ENCODE data around the gene DVL1. TPM values are rescaled to one million over a fixed set of nuclear protein-coding genes. Genes with fewer than 3 reads are reported as not detected.
A peak's percentile ranks its signal among the peaks of the same experiment; 100 is the strongest.

The DVL1 gene
- total RNA-seq, 1 donor from 2014 or later = 55.0 TPM

DNA sequence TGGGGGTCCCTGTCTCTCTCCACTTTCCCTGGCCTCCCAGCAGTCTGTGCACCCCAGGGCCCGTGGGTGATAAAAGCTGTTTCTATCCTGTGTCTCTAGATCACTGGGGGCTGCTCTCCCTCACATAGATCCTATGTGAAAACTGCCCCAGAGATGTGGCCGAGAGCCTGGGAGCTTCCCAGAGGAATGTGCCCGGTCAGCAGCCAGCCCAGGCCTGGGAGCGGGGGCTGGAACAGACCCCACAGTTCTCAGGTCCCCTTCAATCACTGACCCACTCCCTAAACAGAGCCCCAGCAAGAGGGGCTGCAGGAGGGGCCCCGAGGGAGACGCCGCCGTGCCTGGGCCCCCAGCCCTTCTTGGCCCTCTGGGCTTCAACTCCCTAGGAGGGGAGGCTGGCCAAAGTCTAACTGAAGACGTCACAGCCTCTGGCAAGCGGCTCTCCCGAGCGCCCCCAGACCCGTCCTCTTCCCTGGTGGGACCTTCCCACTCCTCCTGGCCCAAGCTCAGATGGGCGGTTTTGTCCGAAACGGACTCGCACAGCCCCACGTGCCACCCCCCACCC lies 8.7 kb upstream of the DVL1 start:
- H3K27ac Mint-ChIP-seq (ENCODE audit: unreplicated experiment) = peak overlapping the region; percentile 96
- Histone ChIP-seq H3K27me3 (ENCODE audit: insufficient read depth, low read length) (no peaks in the 10 kb centered on the region), H3K4me3 (ENCODE audit: insufficient read depth, low read depth, low read length) (peak overlapping the region; percentile 83), H2AFZ (ENCODE audit: low read depth, low read length) (peak overlapping the region; percentile 4), H3K9me3 (ENCODE audit: insufficient read depth, low read depth, low read length) (no peaks in the 10 kb centered on the region), H3K36me3 (ENCODE audit: insufficient read depth, low read length) (peaks cover 4% of the 10 kb centered on the region), H3K79me2 (ENCODE audit: insufficient read depth, low read length) (peaks cover 43% of the 10 kb centered on the region), H3K27ac (ENCODE audit: low read depth, low read length) (peak overlapping the region; percentile 96), H4K20me1 (ENCODE audit: insufficient read depth, low read length) (peaks cover 32% of the 10 kb centered on the region), H3K4me2 (ENCODE audit: low read length) (peak overlapping the region; percentile 97), H3K9ac (ENCODE audit: low read length) (peak overlapping the region; percentile 95), H3K4me1 (ENCODE audit: insufficient read depth, low read length) (peaks cover 51% of the 10 kb centered on the region)
- peaks cover 24% of the 10 kb centered on the region for H3K4me1 Mint-ChIP-seq (ENCODE audit: low read depth, unreplicated experiment)
- H3K27me3 Mint-ChIP-seq (ENCODE audit: low read depth, unreplicated experiment) = peaks cover 2% of the 10 kb centered on the region
- peaks cover 3% of the 10 kb centered on the region for H3K36me3 Mint-ChIP-seq (ENCODE audit: low read depth, unreplicated experiment)
- FAIRE-seq (no peak), DNase-seq (ENCODE audit: low read depth) (peak; percentile 5)
- no peaks in the 10 kb centered on the region for H3K9me3 Mint-ChIP-seq (ENCODE audit: unreplicated experiment)
- TF ChIP-seq EZH2 (IDR thresholded peaks at IDR 0.05; ENCODE audit: insufficient read depth, low read length) = no peak
- TF ChIP-seq, protein P1, sequence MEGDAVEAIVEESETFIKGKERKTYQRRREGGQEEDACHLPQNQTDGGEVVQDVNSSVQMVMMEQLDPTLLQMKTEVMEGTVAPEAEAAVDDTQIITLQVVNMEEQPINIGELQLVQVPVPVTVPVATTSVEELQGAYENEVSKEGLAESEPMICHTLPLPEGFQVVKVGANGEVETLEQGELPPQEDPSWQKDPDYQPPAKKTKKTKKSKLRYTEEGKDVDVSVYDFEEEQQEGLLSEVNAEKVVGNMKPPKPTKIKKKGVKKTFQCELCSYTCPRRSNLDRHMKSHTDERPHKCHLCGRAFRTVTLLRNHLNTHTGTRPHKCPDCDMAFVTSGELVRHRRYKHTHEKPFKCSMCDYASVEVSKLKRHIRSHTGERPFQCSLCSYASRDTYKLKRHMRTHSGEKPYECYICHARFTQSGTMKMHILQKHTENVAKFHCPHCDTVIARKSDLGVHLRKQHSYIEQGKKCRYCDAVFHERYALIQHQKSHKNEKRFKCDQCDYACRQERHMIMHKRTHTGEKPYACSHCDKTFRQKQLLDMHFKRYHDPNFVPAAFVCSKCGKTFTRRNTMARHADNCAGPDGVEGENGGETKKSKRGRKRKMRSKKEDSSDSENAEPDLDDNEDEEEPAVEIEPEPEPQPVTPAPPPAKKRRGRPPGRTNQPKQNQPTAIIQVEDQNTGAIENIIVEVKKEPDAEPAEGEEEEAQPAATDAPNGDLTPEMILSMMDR (IDR thresholded peaks at IDR 0.05; ENCODE audit: insufficient read depth, low read depth, low read length) = no peak
- peak overlapping the region; percentile 83 for H3K4me3 Mint-ChIP-seq (ENCODE audit: unreplicated experiment)

DNA sequence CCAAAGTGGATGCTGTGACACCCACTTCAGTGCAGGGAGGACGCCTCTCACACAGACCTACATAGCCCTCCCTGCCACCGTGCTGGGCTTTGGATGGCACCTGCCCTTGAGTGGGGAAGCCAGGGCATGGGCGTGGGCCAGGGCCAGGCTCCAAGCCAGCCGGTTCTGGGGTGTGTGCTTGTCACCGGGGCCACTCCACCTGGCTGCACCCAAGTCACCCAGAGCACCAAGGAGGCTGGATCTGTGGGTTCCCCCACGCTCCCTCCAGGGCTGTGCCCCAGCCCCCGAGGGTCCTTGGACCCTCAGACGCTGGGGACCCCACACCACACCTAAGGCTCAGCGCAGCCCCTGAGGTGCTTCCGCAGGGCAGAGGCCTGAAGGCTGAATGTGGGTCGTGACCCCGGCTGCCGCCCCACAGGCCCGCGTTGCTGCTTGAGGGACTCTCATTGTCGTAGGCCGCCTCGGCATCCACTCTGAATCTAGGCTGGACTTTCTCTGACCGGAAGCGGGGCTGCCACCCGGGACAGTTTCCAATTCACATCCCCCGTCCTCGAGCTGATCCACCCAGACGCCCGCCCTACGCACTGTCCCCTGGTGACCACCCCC lies 7.7 kb upstream of the DVL1 start:
- FAIRE-seq (no peak), DNase-seq (ENCODE audit: low read depth) (no peak)
- peaks cover 27% of the 10 kb centered on the region for H3K4me1 Mint-ChIP-seq (ENCODE audit: low read depth, unreplicated experiment)
- H3K4me1 ChIP-seq (ENCODE audit: insufficient read depth, low read length) = peaks cover 48% of the 10 kb centered on the region
- peaks cover 11% of the 10 kb centered on the region for H3K36me3 ChIP-seq (ENCODE audit: insufficient read depth, low read length)
- peak overlapping the region; percentile 95 for H3K9ac ChIP-seq (ENCODE audit: low read length)
- peaks cover 6% of the 10 kb centered on the region for H3K36me3 Mint-ChIP-seq (ENCODE audit: low read depth, unreplicated experiment)
- peaks cover 2% of the 10 kb centered on the region for H3K27me3 Mint-ChIP-seq (ENCODE audit: low read depth, unreplicated experiment)
- H3K9me3 Mint-ChIP-seq (ENCODE audit: unreplicated experiment) = no peaks in the 10 kb centered on the region
- peak overlapping the region; percentile 97 for H3K4me2 ChIP-seq (ENCODE audit: low read length)
- H2AFZ ChIP-seq (ENCODE audit: low read depth, low read length) = no peak overlapping the region
- H4K20me1 ChIP-seq (ENCODE audit: insufficient read depth, low read length) = peaks cover 42% of the 10 kb centered on the region
- no peaks in the 10 kb centered on the region for H3K27me3 ChIP-seq (ENCODE audit: insufficient read depth, low read length)
- H3K4me3 ChIP-seq (ENCODE audit: insufficient read depth, low read depth, low read length) = peak overlapping the region; percentile 83
- peaks cover 51% of the 10 kb centered on the region for H3K79me2 ChIP-seq (ENCODE audit: insufficient read depth, low read length)
- no peaks in the 10 kb centered on the region for H3K9me3 ChIP-seq (ENCODE audit: insufficient read depth, low read depth, low read length)
- peak overlapping the region; percentile 83 for H3K4me3 Mint-ChIP-seq (ENCODE audit: unreplicated experiment)
- H3K27ac Mint-ChIP-seq (ENCODE audit: unreplicated experiment) = peak overlapping the region; percentile 96
- TF ChIP-seq, protein P1 (IDR thresholded peaks at IDR 0.05; ENCODE audit: insufficient read depth, low read depth, low read length) = no peak
- no peak for TF ChIP-seq EZH2 (IDR thresholded peaks at IDR 0.05; ENCODE audit: insufficient read depth, low read length)
- peak overlapping the region; percentile 96 for H3K27ac ChIP-seq (ENCODE audit: low read depth, low read length)
